Posterior vena cava (tissue), 2 donors: Measurements from ENCODE around the gene WNK4. TPM values are rescaled to one million over a fixed set of nuclear protein-coding genes. Genes with fewer than 3 reads are reported as not detected.

Experiments
- DNase-seq: peaks from one replicate; pipeline ENCODE4 v3.0.0-alpha.2; 2020; ENCODE audit warnings: low spot score
- intact Hi-C, 2 donors: fragments of 100-400 bp; cut with DNase I; formaldehyde crosslinking; loops; one replicate each; pipeline versions ENCODE4 v1.14.1 to v1.14.2; 2022 to 2023
- microRNA-seq, 2 donors: library from miRNA; unstranded; fragments of <30 nt; microRNA quantifications; one replicate each; pipeline ENCODE4 v1.2.0, GENCODE V29; 2020 to 2021; ENCODE audit warnings: borderline microRNAs expressed in 2 of 2
- total RNA-seq, 2 donors: library from RNA; stranded (reverse); fragmentation: NEBNext Ultra II Directional; extraction: Animal tissue kit (Norgen Biotek cat#: 25700); gene quantifications; one replicate each; pipeline ENCODE4 v1.2.1, GENCODE V29; 2021
- donor health status: DM: yes; HTN: yes; CAD: no.
- donor health status: DM: yes; HTN: yes; CAD: no.

Gene WNK4
- total RNA-seq, 2 donors from 2014 or later = 0.05 TPM; not detected in 1

GRCh38 chr17:42827472-42827871 is 47.1 kb downstream of the WNK4 start:
- no peak for DNase-seq
- intact Hi-C loops = loop anchor here in 1 of 2 donors (10.0 kb wide), 1 partner anchor 123 kb away; no protein-coding TSS in a partner anchor

- intact Hi-C loops = no loop called here
- DNase-seq = no peak
These were observed 50.6 kb downstream of the WNK4 start for GRCh38 chr17:42830971-42831370.

- DNase-seq = no peak
- intact Hi-C loops = no loop called here
These were observed 52.0 kb downstream of the WNK4 start for GRCh38 chr17:42832213-42832933.

- DNase-seq = peak; percentile 98
- intact Hi-C loops = no loop called here
These were observed 52.7 kb downstream of the WNK4 start, which contains the start of gene PSME3 for GRCh38 chr17:42832934-42833766. TSS of gene PSME3 (plus strand) at chr17:42833397. CDS start at chr17:42833632, 235 bp downstream.

DNA sequence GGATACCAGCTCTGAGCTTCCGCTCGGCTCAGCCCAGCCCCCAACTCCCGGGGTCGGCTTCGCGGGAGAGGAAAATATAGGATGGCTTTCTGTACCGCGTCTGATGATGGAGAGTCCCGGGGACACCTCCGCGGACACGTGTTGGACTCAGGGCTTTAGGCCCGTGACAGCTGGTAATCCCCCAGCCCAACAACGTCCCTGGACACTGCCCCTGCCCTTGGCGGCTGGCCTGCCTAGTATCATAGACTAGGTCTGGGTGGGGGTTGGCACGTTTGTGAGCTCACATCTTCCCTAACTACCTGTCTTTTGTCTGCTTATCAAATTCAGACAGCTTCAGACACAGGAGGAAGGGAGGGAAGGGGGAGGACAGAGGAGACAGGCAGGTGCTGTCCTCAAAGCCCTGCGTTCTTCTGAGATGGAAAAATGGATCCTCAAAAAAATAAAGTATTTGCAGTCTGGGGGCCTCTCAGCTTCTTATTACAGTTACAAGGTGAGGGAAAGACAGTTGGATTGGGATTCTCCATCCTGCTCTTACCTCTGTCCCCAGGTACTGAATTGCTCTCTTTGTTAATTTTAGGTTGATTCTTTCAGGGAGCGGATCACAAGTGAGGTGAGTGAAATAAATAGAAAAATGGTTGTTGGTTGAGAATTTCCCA is 53.5 kb downstream of the WNK4 start:
- intact Hi-C loops = no loop called here
- DNase-seq = no peak

DNA sequence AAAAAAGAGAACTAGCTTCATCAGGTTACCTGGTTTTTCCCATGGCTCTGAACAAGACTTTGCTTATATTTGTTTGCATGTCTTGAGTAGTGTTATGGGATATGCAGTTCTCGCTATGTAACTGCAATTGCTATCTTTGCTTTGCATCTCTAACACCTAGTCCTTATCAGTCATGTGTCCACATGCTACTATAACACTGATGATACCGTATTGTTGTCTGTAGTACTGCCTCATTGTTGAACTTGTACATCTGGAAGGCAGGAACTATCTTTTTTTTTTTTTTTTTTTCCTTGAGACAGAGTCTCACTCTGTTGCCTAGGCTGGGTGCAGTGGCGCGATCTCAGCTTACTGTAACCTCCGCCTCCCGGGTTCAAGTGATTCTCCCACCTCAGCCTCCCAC is 55.3 kb downstream of the WNK4 start:
- intact Hi-C loops = no loop called here
- no peak for DNase-seq

- DNase-seq = no peak
- intact Hi-C loops = loop anchor here in 1 of 2 donors (5.0 kb wide), 1 partner anchor 95 kb away; no protein-coding TSS in a partner anchor
These were observed 61.7 kb downstream of the WNK4 start for GRCh38 chr17:42841975-42842685.

GRCh38 chr17:42843358-42843934 is 63.0 kb downstream of the WNK4 start:
- intact Hi-C loops = loop anchor here in 1 of 2 donors (5.0 kb wide), 1 partner anchor 94 kb away; no protein-coding TSS in a partner anchor
- DNase-seq = no peak

DNA sequence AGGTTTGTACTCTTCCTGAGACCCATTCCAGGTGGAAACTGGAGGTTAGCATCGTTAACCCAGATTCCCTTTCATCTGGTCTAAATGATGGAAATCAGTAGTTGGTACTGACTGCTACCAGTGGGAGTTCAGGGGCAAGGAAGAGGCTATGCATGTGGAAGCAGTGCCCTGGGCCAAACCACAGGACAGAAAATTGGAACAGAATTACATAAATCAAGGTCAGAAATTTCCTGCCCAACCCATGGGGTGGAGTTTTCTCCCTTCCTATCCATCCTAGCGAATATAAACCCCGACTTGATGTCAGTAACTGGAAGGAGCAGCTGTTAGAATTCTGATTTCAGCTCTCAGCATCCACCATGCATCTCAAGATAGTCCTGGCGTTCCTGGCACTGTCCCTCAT is 63.9 kb downstream of the WNK4 start, which contains the start of gene AOC2:
AOC2 (plus strand) TSS at position 310 of the 400 bp plus-strand sequence; CDS start at position 357, 47 bp downstream.
- intact Hi-C loops = loop anchor here (2.0 to 5.0 kb wide), 2 partner anchors 85 to 93 kb away; no protein-coding TSS in a partner anchor
- DNase-seq = no peak

DNA sequence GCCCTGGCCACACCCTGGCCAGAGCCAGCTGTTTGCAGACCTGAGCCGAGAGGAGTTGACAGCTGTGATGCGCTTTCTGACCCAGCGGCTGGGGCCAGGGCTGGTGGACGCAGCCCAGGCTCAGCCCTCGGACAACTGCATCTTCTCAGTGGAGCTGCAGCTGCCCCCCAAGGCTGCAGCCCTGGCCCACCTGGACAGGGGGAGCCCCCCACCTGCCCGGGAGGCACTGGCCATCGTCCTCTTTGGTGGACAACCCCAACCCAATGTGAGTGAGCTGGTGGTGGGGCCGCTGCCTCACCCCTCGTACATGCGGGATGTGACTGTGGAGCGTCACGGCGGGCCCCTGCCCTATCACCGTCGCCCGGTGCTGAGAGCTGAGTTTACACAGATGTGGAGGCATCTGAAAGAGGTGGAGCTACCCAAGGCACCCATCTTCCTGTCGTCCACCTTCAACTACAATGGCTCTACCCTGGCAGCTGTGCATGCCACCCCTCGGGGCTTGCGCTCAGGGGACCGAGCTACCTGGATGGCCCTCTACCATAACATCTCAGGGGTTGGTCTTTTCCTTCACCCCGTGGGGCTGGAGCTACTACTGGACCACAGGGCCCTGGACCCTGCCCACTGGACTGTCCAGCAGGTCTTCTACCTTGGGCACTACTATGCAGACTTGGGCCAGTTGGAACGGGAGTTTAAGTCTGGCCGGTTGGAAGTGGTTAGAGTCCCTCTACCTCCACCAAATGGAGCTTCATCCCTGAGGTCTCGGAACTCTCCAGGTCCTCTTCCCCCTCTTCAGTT is 64.5 kb downstream of the WNK4 start:
- no peak for DNase-seq
- intact Hi-C loops = loop anchor here (2.0 to 5.0 kb wide), 2 partner anchors 84 to 92 kb away; no protein-coding TSS in a partner anchor

- DNase-seq = no peak
- intact Hi-C loops = loop anchor here in 1 of 2 donors (2.0 kb wide), 1 partner anchor 83 kb away; no protein-coding TSS in a partner anchor
These were observed 65.1 kb downstream of the WNK4 start for GRCh38 chr17:42845556-42845917.

DNA sequence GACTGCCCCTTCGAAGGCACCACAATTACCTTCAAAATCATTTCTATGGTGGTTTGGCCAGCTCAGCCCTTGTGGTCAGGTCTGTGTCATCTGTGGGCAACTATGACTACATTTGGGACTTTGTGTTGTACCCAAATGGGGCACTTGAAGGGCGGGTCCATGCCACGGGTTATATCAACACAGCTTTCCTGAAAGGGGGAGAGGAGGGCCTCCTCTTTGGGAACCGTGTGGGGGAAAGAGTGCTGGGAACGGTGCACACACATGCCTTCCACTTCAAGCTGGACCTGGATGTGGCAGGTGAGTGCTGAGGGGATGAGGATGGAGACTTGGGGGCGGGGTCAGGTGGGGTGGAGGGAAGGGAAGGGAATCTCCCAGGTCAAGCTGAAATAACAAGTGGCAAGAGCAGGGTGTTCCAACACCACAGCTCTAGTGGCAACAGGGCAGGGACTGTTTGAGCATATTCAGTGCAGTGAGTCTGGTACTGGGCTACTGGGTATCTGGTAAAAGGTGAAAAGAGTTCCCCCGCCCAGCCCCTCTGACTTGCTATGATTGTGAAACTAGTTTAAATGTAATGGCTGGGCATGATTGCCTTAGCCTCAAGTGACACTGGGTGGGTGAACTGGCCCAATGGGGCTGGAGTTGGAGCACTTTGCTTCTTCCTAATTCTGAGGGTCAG is 65.6 kb downstream of the WNK4 start:
- no peak for DNase-seq
- intact Hi-C loops = loop anchor here in 1 of 2 donors (2.0 kb wide), 1 partner anchor 83 kb away; no protein-coding TSS in a partner anchor

Small RNA genes lying within 50 kb of the gene (microRNA-seq; reads per million reads assigned to microRNA genes)
- 0 to 0.32 reads per million in 2 donors for gene MIR6781

Other genes starting within 250 kb of the WNK4 start
- 10 to 100 TPM; 27.1 to 36.0 TPM for gene NAGLU, start 244.4 kb upstream of the WNK4 start, total RNA-seq
- 1 to 10 TPM in 1 of 2 donors, under 1 TPM in 1; 0.67 to 1.2 TPM for gene HSD17B1, start 227.7 kb upstream of the WNK4 start, total RNA-seq
- gene COASY, start 218.5 kb upstream of the WNK4 start, total RNA-seq = 10 to 100 TPM; 34.0 TPM
- 10 to 100 TPM; 27.5 to 28.5 TPM for gene MLX, start 213.5 kb upstream of the WNK4 start, total RNA-seq
- 1 to 10 TPM; 4.1 to 4.7 TPM for gene PSMC3IP, start 202.9 kb upstream of the WNK4 start, total RNA-seq
- gene RETREG3, start 171.2 kb upstream of the WNK4 start, total RNA-seq = 10 to 100 TPM; 34.6 to 42.0 TPM
- gene TUBG1, start 170.9 kb upstream of the WNK4 start, total RNA-seq = 10 to 100 TPM; 32.9 to 39.9 TPM
- 10 to 100 TPM; 17.9 to 19.8 TPM for gene TUBG2, start 121.3 kb upstream of the WNK4 start, total RNA-seq
- 10 to 100 TPM; 22.2 to 24.8 TPM for gene PLEKHH3, start 103.6 kb upstream of the WNK4 start, total RNA-seq
- gene CCR10, start 98.8 kb upstream of the WNK4 start, total RNA-seq = 1 to 10 TPM; 1.7 to 2.5 TPM
- 10 to 100 TPM; 11.0 to 24.8 TPM for gene CNTNAP1, start 98.1 kb upstream of the WNK4 start, total RNA-seq
- gene EZH1, start 35.6 kb upstream of the WNK4 start, total RNA-seq = 10 to 100 TPM; 50.2 to 53.5 TPM
- gene RAMP2, start 19.4 kb upstream of the WNK4 start, total RNA-seq = 10 to 100 TPM; 46.3 to 56.8 TPM
- gene VPS25, start 7.2 kb upstream of the WNK4 start, total RNA-seq = 10 to 100 TPM; 25.9 to 35.1 TPM
- 10 to 100 TPM; 37.5 to 41.1 TPM for gene COA3, start 18.1 kb downstream of the WNK4 start, total RNA-seq
- gene CNTD1, start 18.3 kb downstream of the WNK4 start, total RNA-seq = under 1 TPM in 1 of 2 donors, not detected in 1; 0.95 TPM
- 10 to 100 TPM; 78.6 to 88.3 TPM for gene BECN1, start 43.7 kb downstream of the WNK4 start, total RNA-seq
- gene PSME3, start 52.8 kb downstream of the WNK4 start, total RNA-seq = 10 to 100 TPM; 68.2 to 80.6 TPM
- gene AOC2, start 64.0 kb downstream of the WNK4 start, total RNA-seq = under 1 TPM; 0.86 to 0.88 TPM
- gene AOC3, start 70.6 kb downstream of the WNK4 start, total RNA-seq = 100 to 1,000 TPM; 223 to 342 TPM
- not detected for gene G6PC1, start 120.2 kb downstream of the WNK4 start, total RNA-seq
- gene AARSD1, start 183.8 kb downstream of the WNK4 start, total RNA-seq = 10 to 100 TPM; 22.7 to 34.2 TPM
- 10 to 100 TPM in 1 of 2 donors, 1 to 10 TPM in 1; 9.9 to 11.2 TPM for gene PTGES3L, start 199.5 kb downstream of the WNK4 start, total RNA-seq
- gene RUNDC1, start 200.0 kb downstream of the WNK4 start, total RNA-seq = 10 to 100 TPM; 10.6 to 14.1 TPM
- gene RPL27, start 217.8 kb downstream of the WNK4 start, total RNA-seq = 1,000 to 10,000 TPM; 1,110 to 1,208 TPM
- gene IFI35, start 226.2 kb downstream of the WNK4 start, total RNA-seq = 10 to 100 TPM; 23.9 to 24.1 TPM
- 100 to 1,000 TPM; 247 to 267 TPM for gene VAT1, start 241.8 kb downstream of the WNK4 start, total RNA-seq
- 1 to 10 TPM; 1.9 to 2.2 TPM for gene RND2, start 244.6 kb downstream of the WNK4 start, total RNA-seq